IMR-90 (cell line): ENCODE measurements around the gene S100A12.

Experiments used
- BHLHE40 ChIP-seq: fragments of 150-350 bp; IDR thresholded peaks from 2 replicates; pipeline ENCODE4 v1.6.1; 2016; ENCODE audit warnings: mild to moderate bottlenecking, low read depth, low read length
- CEBPB ChIP-seq: IDR thresholded peaks from 2 replicates; pipeline ENCODE4 v1.6.1; 2012; ENCODE audit warnings: low read depth, low read length, improper control_type of control experiment
- MAFK ChIP-seq: IDR thresholded peaks from 2 replicates; pipeline ENCODE4 v1.6.1; 2012; ENCODE audit warnings: low read depth, low read length, improper control_type of control experiment
- MAZ ChIP-seq: IDR thresholded peaks from 2 replicates; pipeline ENCODE4 v1.6.1; 2012; ENCODE audit warnings: low read depth, mild to moderate bottlenecking, low read length, improper control_type of control experiment, moderate library complexity, borderline replicate concordance
- MXI1 ChIP-seq: IDR thresholded peaks from 2 replicates; pipeline ENCODE4 v1.6.1; 2012; ENCODE audit warnings: low read depth, mild to moderate bottlenecking, low read length, moderate library complexity, borderline replicate concordance
- POLR2A ChIP-seq: IDR thresholded peaks from 2 replicates; pipeline ENCODE4 v1.6.1; 2012; ENCODE audit warnings: mild to moderate bottlenecking, low read depth, low read length
- RAD21 ChIP-seq: IDR thresholded peaks from 2 replicates; pipeline ENCODE4 v1.6.1; 2012; ENCODE audit warnings: low read length, improper control_type of control experiment
- RCOR1 ChIP-seq: IDR thresholded peaks from 2 replicates; pipeline ENCODE4 v1.6.1; 2012; ENCODE audit warnings: mild to moderate bottlenecking, low read length, improper control_type of control experiment; ENCODE audit not compliant: insufficient replicate concordance
- RFX5 ChIP-seq: IDR thresholded peaks from 2 replicates; pipeline ENCODE4 v1.8.0; 2012; ENCODE audit warnings: low read depth, mild to moderate bottlenecking, low read length, moderate library complexity
- SMC3 ChIP-seq: fragments of 150-350 bp; IDR thresholded peaks from 2 replicates; pipeline ENCODE4 v1.6.1; 2016; ENCODE audit warnings: low read depth, mild to moderate bottlenecking, antibody characterized with exemption, low read length, moderate library complexity
- USF2 ChIP-seq: fragments of 150-350 bp; IDR thresholded peaks from 2 replicates; pipeline ENCODE4 v1.6.1; 2017; ENCODE audit warnings: mild to moderate bottlenecking, antibody characterized with exemption, low read length, low read depth
- TF ChIP-seq, protein P1 (sequence below): conservative IDR thresholded peaks from 2 replicates; pipeline ENCODE4 v1.5.1; 2012; ENCODE audit warnings: mild to moderate bottlenecking, low read depth, low read length, improper control_type of control experiment
- TF ChIP-seq, protein P2 (sequence below): fragments of 150-350 bp; IDR thresholded peaks from 2 replicates; pipeline ENCODE4 v1.6.1; 2016; ENCODE audit warnings: low read depth, mild to moderate bottlenecking, low read length, moderate library complexity, borderline replicate concordance

- no peak for TF ChIP-seq MAZ
- TF ChIP-seq, protein P1, sequence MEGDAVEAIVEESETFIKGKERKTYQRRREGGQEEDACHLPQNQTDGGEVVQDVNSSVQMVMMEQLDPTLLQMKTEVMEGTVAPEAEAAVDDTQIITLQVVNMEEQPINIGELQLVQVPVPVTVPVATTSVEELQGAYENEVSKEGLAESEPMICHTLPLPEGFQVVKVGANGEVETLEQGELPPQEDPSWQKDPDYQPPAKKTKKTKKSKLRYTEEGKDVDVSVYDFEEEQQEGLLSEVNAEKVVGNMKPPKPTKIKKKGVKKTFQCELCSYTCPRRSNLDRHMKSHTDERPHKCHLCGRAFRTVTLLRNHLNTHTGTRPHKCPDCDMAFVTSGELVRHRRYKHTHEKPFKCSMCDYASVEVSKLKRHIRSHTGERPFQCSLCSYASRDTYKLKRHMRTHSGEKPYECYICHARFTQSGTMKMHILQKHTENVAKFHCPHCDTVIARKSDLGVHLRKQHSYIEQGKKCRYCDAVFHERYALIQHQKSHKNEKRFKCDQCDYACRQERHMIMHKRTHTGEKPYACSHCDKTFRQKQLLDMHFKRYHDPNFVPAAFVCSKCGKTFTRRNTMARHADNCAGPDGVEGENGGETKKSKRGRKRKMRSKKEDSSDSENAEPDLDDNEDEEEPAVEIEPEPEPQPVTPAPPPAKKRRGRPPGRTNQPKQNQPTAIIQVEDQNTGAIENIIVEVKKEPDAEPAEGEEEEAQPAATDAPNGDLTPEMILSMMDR: no peak
- no peak for TF ChIP-seq RFX5
- no peak for TF ChIP-seq MXI1
- no peak for TF ChIP-seq POLR2A
- TF ChIP-seq MAFK: no peak
- TF ChIP-seq SMC3: no peak
- no peak for TF ChIP-seq BHLHE40
- TF ChIP-seq RAD21: no peak
- TF ChIP-seq, protein P2, sequence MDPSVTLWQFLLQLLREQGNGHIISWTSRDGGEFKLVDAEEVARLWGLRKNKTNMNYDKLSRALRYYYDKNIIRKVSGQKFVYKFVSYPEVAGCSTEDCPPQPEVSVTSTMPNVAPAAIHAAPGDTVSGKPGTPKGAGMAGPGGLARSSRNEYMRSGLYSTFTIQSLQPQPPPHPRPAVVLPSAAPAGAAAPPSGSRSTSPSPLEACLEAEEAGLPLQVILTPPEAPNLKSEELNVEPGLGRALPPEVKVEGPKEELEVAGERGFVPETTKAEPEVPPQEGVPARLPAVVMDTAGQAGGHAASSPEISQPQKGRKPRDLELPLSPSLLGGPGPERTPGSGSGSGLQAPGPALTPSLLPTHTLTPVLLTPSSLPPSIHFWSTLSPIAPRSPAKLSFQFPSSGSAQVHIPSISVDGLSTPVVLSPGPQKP: no peak
- TF ChIP-seq CEBPB: no peak
- TF ChIP-seq USF2: no peak
- TF ChIP-seq RCOR1: no peak
Measured at GRCh38 chr1:153341431-153341934, 33.9 kb downstream of the S100A12 start.
